ENCODE data around the gene CANX.

DNA sequence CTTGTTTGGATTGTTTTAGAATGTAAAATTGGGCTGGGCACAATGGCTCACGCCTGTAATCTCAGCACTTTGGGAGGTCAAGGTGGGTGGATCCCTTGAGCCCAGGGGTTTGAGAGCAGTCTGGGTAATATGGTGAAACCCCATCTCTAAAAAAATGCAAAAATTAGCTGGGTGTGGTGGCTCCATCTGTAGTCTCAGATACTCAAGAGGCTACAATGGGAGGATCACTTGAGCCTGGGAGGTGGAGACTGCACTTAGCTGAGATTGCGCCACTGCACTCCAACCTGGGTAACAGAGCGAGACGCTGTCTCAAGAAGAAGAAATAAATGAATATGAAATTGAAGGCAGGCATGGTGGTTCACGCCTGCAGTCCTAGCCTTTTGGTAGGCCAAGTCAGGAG lies 55.2 kb downstream of the CANX start:
- TF ChIP-seq, protein P1, sequence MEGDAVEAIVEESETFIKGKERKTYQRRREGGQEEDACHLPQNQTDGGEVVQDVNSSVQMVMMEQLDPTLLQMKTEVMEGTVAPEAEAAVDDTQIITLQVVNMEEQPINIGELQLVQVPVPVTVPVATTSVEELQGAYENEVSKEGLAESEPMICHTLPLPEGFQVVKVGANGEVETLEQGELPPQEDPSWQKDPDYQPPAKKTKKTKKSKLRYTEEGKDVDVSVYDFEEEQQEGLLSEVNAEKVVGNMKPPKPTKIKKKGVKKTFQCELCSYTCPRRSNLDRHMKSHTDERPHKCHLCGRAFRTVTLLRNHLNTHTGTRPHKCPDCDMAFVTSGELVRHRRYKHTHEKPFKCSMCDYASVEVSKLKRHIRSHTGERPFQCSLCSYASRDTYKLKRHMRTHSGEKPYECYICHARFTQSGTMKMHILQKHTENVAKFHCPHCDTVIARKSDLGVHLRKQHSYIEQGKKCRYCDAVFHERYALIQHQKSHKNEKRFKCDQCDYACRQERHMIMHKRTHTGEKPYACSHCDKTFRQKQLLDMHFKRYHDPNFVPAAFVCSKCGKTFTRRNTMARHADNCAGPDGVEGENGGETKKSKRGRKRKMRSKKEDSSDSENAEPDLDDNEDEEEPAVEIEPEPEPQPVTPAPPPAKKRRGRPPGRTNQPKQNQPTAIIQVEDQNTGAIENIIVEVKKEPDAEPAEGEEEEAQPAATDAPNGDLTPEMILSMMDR (conservative IDR thresholded peaks at IDR 0.05; ENCODE audit: low read length) = no peak
- no peak for TF ChIP-seq EZH2phosphoT487 (IDR thresholded peaks at IDR 0.05; ENCODE audit: borderline replicate concordance)

Data from Loucy (cell line).